Fibroblast of skin of abdomen (primary cell): Measurements from ENCODE around the gene BMPR1A.

ENCODE experiments used
- DNase-seq: peaks from one replicate; pipeline ENCODE4 v3.0.0-alpha.2; 2013

BMPR1A gene

GRCh38 chr10:86804805-86805204 is 48.4 kb downstream of the BMPR1A start:
- DNase-seq, result no peak

- no peak for DNase-seq
Observed at GRCh38 chr10:86813101-86813500, 56.7 kb downstream of the BMPR1A start.

DNA sequence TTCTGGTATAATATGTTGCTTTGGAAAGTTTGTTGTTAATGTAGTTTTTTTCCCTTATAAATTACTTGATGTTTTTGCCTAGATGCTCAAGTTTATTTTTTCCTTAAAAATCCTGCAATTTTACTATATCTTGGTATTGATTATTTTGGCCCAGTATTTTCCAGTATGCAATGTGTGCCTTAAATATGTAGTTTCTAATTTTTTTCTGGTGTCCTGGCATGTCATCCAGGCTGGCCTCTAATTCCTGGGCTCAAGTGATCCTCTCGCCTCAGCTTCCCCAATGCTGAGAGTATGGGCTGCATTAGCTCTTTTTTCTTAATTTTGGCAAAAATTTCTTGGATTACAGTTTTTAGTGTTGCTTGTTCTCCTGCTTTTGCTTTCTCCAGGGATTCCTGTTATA is 57.6 kb downstream of the BMPR1A start:
- DNase-seq, result no peak

- DNase-seq, result peak; percentile 40
Observed at GRCh38 chr10:86815035-86815617, 58.7 kb downstream of the BMPR1A start.

DNA sequence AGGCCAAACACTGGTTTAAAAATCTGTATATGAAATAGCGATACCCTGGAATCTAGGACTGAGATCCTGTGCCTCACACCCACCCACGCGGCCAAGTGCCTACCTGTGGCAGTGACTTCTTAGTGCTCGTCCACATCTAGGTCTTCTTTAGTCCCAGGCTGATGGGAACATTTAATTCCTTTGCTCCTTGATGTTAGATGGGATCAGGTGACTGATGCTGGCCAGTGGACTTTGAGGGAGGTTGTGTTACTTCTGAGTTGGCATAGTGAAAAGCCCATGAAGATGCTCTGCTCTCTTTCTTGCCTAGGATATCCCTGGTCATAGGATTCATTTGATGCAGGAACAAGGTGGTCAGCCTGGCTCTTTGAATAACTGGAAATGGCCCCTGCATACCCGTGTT is 59.2 kb downstream of the BMPR1A start:
- DNase-seq, result no peak

- DNase-seq, result no peak
Observed at GRCh38 chr10:86817246-86817645, 60.8 kb downstream of the BMPR1A start.

GRCh38 chr10:86819567-86819966 is 63.1 kb downstream of the BMPR1A start:
- DNase-seq, result no peak

GRCh38 chr10:86820509-86820908 is 64.1 kb downstream of the BMPR1A start:
- DNase-seq, result no peak

DNA sequence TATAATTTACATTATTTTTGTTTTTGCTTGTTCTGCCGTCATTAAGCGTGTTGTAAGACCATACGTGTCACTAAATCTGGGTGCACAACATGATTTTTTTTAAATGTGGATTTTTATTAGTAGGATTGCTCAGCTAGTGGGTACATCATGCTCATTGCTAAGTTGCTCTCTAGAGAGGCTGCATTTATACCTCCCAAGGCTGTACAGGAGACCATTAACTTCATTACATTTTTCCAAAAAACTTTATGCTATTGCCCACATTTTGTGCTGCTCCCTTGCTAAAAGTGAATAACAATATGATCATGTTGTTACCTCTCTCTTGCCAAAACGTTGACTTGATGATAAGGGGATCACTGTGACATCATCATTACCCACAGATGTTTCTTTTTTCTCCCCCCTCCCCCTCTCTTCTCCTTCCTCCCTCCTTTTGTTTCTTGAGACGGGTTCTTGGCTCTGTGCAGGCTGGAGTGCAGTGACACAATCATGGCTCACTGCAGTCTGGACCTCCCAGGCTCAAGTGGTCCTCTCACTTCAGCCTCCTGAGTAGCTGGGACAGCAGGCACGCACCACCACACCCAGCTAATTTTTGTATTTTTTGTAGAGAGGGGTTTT is 65.1 kb downstream of the BMPR1A start:
- DNase-seq, result peak; percentile 31

GRCh38 chr10:86823565-86823964 is 67.1 kb downstream of the BMPR1A start:
- no peak for DNase-seq

GRCh38 chr10:86824151-86824550 is 67.7 kb downstream of the BMPR1A start:
- no peak for DNase-seq

- no peak for DNase-seq
Observed at GRCh38 chr10:86825366-86825765, 68.9 kb downstream of the BMPR1A start.

DNA sequence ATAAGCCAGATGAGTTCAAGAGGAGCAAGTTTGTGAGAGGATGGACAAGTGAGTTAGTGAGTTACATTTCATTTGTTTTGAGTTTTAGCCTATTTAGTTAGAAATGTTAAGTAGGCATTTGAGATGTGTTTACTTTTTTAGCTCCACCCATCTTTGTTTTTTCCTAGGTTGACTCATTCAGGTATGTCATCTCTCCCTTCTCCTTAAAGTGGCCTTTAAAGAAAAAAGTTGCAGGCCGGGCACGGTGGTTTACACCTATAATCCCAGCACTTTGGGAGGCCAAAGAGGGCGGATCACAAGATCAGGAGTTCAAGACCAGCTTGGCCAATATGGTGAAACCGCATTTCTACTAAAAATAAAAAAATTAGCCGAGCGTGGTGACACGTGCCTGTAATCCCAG is 71.2 kb downstream of the BMPR1A start:
- DNase-seq, result no peak

DNA sequence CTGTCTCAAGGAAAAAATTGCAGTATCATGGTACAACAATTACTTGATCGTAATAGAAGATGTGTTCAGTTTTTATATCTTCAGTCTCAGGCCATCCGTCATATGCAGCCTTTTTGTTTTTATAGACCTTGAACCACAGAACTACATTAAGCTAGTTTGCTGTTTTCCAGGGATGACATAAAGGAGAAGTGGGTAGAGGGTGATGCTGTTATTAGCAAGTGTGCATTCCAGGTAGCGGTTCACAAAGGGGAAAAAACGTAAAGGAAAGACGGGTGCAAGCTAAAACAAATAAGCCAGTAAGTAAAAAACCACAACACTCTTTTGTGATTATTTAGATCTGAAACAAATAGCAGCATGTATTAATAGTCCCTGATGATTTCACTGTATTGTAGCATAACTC is 71.7 kb downstream of the BMPR1A start:
- no peak for DNase-seq

- no peak for DNase-seq
Observed at GRCh38 chr10:86829472-86829871, 73.1 kb downstream of the BMPR1A start.

- no peak for DNase-seq
Observed at GRCh38 chr10:86830043-86830591, 73.7 kb downstream of the BMPR1A start.

GRCh38 chr10:86833969-86834368 is 77.5 kb downstream of the BMPR1A start:
- DNase-seq, result no peak

- DNase-seq, result no peak
Observed at GRCh38 chr10:86836044-86836443, 79.6 kb downstream of the BMPR1A start.

DNA sequence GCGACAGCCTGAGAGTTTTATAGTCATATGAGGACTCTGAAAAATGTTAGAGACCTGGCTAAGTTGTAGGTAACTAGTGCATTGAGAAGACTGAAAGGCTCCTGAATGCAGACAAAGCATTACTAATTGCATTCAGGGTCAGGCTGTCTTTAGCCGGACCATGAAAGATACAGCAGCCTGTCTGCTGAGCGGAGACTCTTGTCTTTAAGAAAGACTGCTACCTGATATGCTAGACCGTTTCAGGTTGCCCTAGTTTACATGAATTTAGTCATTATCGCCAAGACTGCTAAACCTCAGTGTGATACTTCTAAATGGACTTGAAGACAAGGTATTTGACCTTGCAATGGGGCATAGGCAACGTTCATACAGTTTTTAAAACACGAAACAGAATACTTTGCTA is 81.2 kb downstream of the BMPR1A start:
- no peak for DNase-seq

- no peak for DNase-seq
Observed at GRCh38 chr10:86840498-86840897, 84.1 kb downstream of the BMPR1A start.

GRCh38 chr10:86846088-86846487 is 89.7 kb downstream of the BMPR1A start:
- DNase-seq, result no peak

- no peak for DNase-seq
Observed at GRCh38 chr10:86848747-86849146, 92.3 kb downstream of the BMPR1A start.

- DNase-seq, result no peak
Observed at GRCh38 chr10:86849181-86849894, 92.9 kb downstream of the BMPR1A start.

DNA sequence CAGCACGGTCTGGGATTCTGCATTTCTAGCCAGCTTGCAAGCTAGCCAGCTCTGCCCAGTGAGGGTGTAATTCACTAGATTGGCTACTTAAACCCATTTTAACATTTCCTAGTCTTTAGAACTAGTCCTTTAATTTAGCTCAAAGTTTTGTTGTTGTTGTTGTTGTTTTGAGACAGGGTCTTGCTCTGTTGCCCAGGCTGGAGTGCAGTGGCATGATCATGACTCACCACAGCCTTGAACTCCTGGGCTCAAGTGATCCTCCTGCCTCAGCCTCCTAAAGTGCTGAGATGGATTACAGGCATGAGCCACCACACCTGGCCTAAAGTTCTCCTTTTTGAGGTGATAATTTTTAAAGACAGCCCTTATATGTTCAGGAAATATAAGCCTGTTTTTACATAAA is 94.1 kb downstream of the BMPR1A start:
- DNase-seq, result no peak
